ENCODE data around the gene CDK5RAP2.

GRCh38 chr9:120383999-120384924 lies 195.7 kb downstream of the CDK5RAP2 start:
- TF ChIP-seq POLR2A (IDR thresholded peaks at IDR 0.05) (no peak), CTCF (IDR thresholded peaks at IDR 0.05 in 8 of 11, conservative IDR thresholded peaks at IDR 0.05 in 3 of 11) (no peak), POLR2AphosphoS5 (IDR thresholded peaks at IDR 0.05) (peak in 1 of 3 donors; percentile 47)

Data from spleen (tissue), 7 donors.